Endodermal cell (in vitro differentiated cells): ENCODE measurements around the gene FGFR3. TPM values are rescaled to one million over a fixed set of nuclear protein-coding genes. Genes with fewer than 3 reads are reported as not detected.

ENCODE experiments used
- DNase-seq: peaks from one replicate; pipeline ENCODE4 v3.0.0-alpha.2; 2017
- H3K27ac ChIP-seq: 2 replicates; pipeline ENCODE4 v1.5.1; 2013; ENCODE audit warnings: mild to moderate bottlenecking, low read depth, low read length, moderate library complexity
- H3K27me3 ChIP-seq: 2 replicates; pipeline ENCODE4 v1.6.1; 2013; ENCODE audit warnings: mild to moderate bottlenecking, low read length, moderate library complexity; ENCODE audit not compliant: insufficient read depth, control insufficient read depth, poor library complexity, severe bottlenecking
- H3K36me3 ChIP-seq: 2 replicates; pipeline ENCODE4 v1.7.0; 2013; ENCODE audit warnings: mild to moderate bottlenecking, low read length, moderate library complexity; ENCODE audit not compliant: control insufficient read depth, insufficient read depth
- H3K4me1 ChIP-seq: one replicate; pipeline ENCODE4 v1.7.0; 2013; ENCODE audit warnings: low read length; ENCODE audit not compliant: control insufficient read depth, insufficient read depth
- H3K4me3 ChIP-seq: 2 replicates; pipeline ENCODE4 v1.5.1; 2013; ENCODE audit warnings: mild to moderate bottlenecking, low read length, moderate library complexity
- H3K9ac ChIP-seq: 2 replicates; pipeline ENCODE4 v1.6.1; 2013; ENCODE audit warnings: mild to moderate bottlenecking, low read length, moderate library complexity; ENCODE audit not compliant: poor library complexity, severe bottlenecking; ENCODE audit errors: extremely low read depth
- H3K9me3 ChIP-seq: 2 replicates; pipeline ENCODE4 v1.6.1; 2013; ENCODE audit warnings: mild to moderate bottlenecking, low read length, moderate library complexity; ENCODE audit not compliant: control insufficient read depth
- H3K27ac Mint-ChIP-seq: 2 replicates; pipeline ENCODE4 v1.8.0; 2020; ENCODE audit warnings: mixed read lengths
- H3K27me3 Mint-ChIP-seq: 2 replicates; pipeline ENCODE4 v1.8.0; 2021; ENCODE audit warnings: mild to moderate bottlenecking, mixed read lengths; ENCODE audit not compliant: insufficient read depth
- H3K36me3 Mint-ChIP-seq: 2 replicates; pipeline ENCODE4 v1.8.0; 2020; ENCODE audit warnings: low read depth, mixed read lengths
- H3K4me1 Mint-ChIP-seq: 2 replicates; pipeline ENCODE4 v1.8.0; 2020; ENCODE audit warnings: mixed read lengths
- H3K4me3 Mint-ChIP-seq: 2 replicates; pipeline ENCODE4 v1.8.0; 2020; ENCODE audit warnings: mild to moderate bottlenecking, moderate library complexity, mixed read lengths
- H3K9me3 Mint-ChIP-seq: 2 replicates; pipeline ENCODE4 v1.8.0; 2020; ENCODE audit warnings: mild to moderate bottlenecking, mixed read lengths
- CTCF ChIP-seq: fragments of 200-600 bp; sonication (generic); conservative IDR thresholded peaks from 2 replicates; pipeline ENCODE4 v1.5.0; 2021; ENCODE audit warnings: antibody characterized with exemption, mild to moderate bottlenecking
- WGBS, 2 experiments: methylation state at CpG; one replicate each; pipeline versions ENCODE4 v1.1.5 to v1.1.7; 2013; ENCODE audit warnings: missing lambda C conversion rate in 2 of 2, mixed read lengths in 1 of 2; ENCODE audit not compliant: insufficient coverage in 1 of 2, insufficient read length in 1 of 2; 5-methylcytosine and 5-hydroxymethylcytosine counted together
- total RNA-seq, 2 donors: library from RNA; stranded (reverse); fragmentation: NEBNext Ultra II Directional in 1 of 2; extraction: Animal tissue kit (Norgen Biotek cat#: 25700) in 1 of 2; gene quantifications; 2 replicates in 1 of 2; 3 replicates in 1 of 2; pipeline ENCODE4 v1.2.1, GENCODE V29; 2021

Gene FGFR3
- total RNA-seq, 2 donors from 2014 or later, result 107 to 125 TPM

GRCh38 chr4:1763550-1764080, 29.5 kb upstream of the FGFR3 start:
- no peak overlapping the region for H3K27ac ChIP-seq
- DNase-seq, result peak; percentile 79
- no peak overlapping the region for H3K4me3 Mint-ChIP-seq
- peak; percentile 27 for TF ChIP-seq CTCF
- H3K36me3 Mint-ChIP-seq, result no peaks in the 10 kb centered on the region
- H3K4me3 ChIP-seq, result no peak overlapping the region
- H3K4me1 ChIP-seq, result peaks cover 12% of the 10 kb centered on the region
- no peak overlapping the region for H3K9ac ChIP-seq
- 68 to 76% methylated on average over 29 to 36 of the region's 36 CpGs for WGBS, 2 experiments
- no peaks in the 10 kb centered on the region for H3K9me3 ChIP-seq
- no peaks in the 10 kb centered on the region for H3K36me3 ChIP-seq
- peaks cover 14% of the 10 kb centered on the region for H3K4me1 Mint-ChIP-seq
- peaks cover 2% of the 10 kb centered on the region for H3K27me3 Mint-ChIP-seq
- no peak overlapping the region for H3K27ac Mint-ChIP-seq
- no peaks in the 10 kb centered on the region for H3K27me3 ChIP-seq
- H3K9me3 Mint-ChIP-seq, result no peaks in the 10 kb centered on the region

GRCh38 chr4:1764670-1765069, 28.4 kb upstream of the FGFR3 start:
- no peak for TF ChIP-seq CTCF
- Histone ChIP-seq H3K36me3 (no peaks in the 10 kb centered on the region), H3K27me3 (no peaks in the 10 kb centered on the region), H3K9me3 (no peaks in the 10 kb centered on the region), H3K4me1 (peaks cover 12% of the 10 kb centered on the region), H3K27ac (no peak overlapping the region), H3K4me3 (no peak overlapping the region), H3K9ac (no peak overlapping the region)
- DNase-seq, result no peak
- Mint-ChIP-seq H3K27me3 (peaks cover 4% of the 10 kb centered on the region), H3K27ac (no peak overlapping the region), H3K9me3 (no peaks in the 10 kb centered on the region), H3K4me3 (no peak overlapping the region), H3K4me1 (peaks cover 11% of the 10 kb centered on the region), H3K36me3 (no peaks in the 10 kb centered on the region)
- WGBS, 2 experiments, result 94 to 100% methylated on average over 2 to 9 of the region's 9 CpGs

- Histone ChIP-seq H3K27me3 (no peaks in the 10 kb centered on the region), H3K4me1 (peaks cover 12% of the 10 kb centered on the region), H3K9ac (no peak overlapping the region), H3K9me3 (no peaks in the 10 kb centered on the region), H3K27ac (no peak overlapping the region), H3K36me3 (no peaks in the 10 kb centered on the region), H3K4me3 (no peak overlapping the region)
- H3K9me3 Mint-ChIP-seq, result no peaks in the 10 kb centered on the region
- peak; percentile 76 for DNase-seq
- no peak for TF ChIP-seq CTCF
- no peaks in the 10 kb centered on the region for H3K36me3 Mint-ChIP-seq
- no peak overlapping the region for H3K4me3 Mint-ChIP-seq
- H3K4me1 Mint-ChIP-seq, result peaks cover 11% of the 10 kb centered on the region
- 79 to 82% methylated on average over 4 to 10 of the region's 10 CpGs for WGBS, 2 experiments
- no peak overlapping the region for H3K27ac Mint-ChIP-seq
- peaks cover 4% of the 10 kb centered on the region for H3K27me3 Mint-ChIP-seq
Measured at GRCh38 chr4:1765409-1766072, 27.6 kb upstream of the FGFR3 start.
